Ovary (tissue), 9 donors: ENCODE results near the gene TRPC1. TPM values are rescaled to one million over a fixed set of nuclear protein-coding genes. Genes with fewer than 3 reads are reported as not detected.

Experiments
- DNase-seq, 5 donors: peaks; one replicate each; pipeline ENCODE4 v3.0.0-alpha.2; 2019 to 2020
- H3K27ac ChIP-seq, 2 donors: fragments of 200-600 bp; one replicate each; pipeline versions ENCODE4 v1.5.1 to v1.8.0; 2019 to 2022
- H3K27me3 ChIP-seq: fragments of 200-600 bp; one replicate; pipeline ENCODE4 v1.8.0; 2022
- H3K36me3 ChIP-seq: fragments of 200-600 bp; sonication (generic); one replicate; pipeline ENCODE4 v1.5.1; 2019
- H3K4me1 ChIP-seq: one replicate; pipeline ENCODE4 v1.8.1; 2013; ENCODE audit warnings: mild to moderate bottlenecking, moderate library complexity; ENCODE audit not compliant: insufficient read depth
- H3K4me3 ChIP-seq: fragments of 200-600 bp; sonication (generic); one replicate; pipeline ENCODE4 v1.5.1; 2017
- H3K9me3 ChIP-seq, 2 donors: fragments of 200-600 bp in 1 of 2; sonication (generic) in 1 of 2; one replicate each; pipeline versions ENCODE4 v1.5.1 to v1.8.1; 2013 to 2019; ENCODE audit warnings: mild to moderate bottlenecking in 1 of 2, moderate library complexity in 1 of 2
- CTCF ChIP-seq, 3 donors: fragments of 450-650 bp in 2 of 3; fragments of 200-600 bp in 1 of 3; IDR thresholded peaks; one replicate each; pipeline versions ENCODE4 v1.5.1 to v1.8.0; 2016 to 2022; ENCODE audit warnings: antibody characterized with exemption in 3 of 3, mild to moderate bottlenecking in 1 of 3
- EP300 ChIP-seq: sonication (generic); formaldehyde crosslinking; IDR thresholded peaks from one replicate; pipeline ENCODE4 v1.6.1; 2017; ENCODE audit warnings: antibody characterized with exemption
- POLR2A ChIP-seq: fragments of 450-650 bp; IDR thresholded peaks from one replicate; pipeline ENCODE4 v1.6.1; 2017; ENCODE audit warnings: antibody characterized with exemption, mild to moderate bottlenecking, moderate library complexity
- WGBS, 3 donors: extraction: QIAGEN DNeasy Blood & Tissue Kit in 1 of 3; methylation state at CpG; one replicate each; pipeline versions ENCODE4 v1.1.5 to v1.1.7; 2013 to 2017; 5-methylcytosine and 5-hydroxymethylcytosine counted together
- intact Hi-C, 4 donors: fragments of 100-400 bp; cut with DNase I; formaldehyde crosslinking; loops; one replicate each; pipeline versions ENCODE4 v1.11.0 to v1.15.1; 2022 to 2023
- polyA plus RNA-seq, 2 donors: library from polyadenylated mRNA; stranded (reverse); fragments of 200-250 nt in 1 of 2; fragments of 350-450 nt in 1 of 2; fragmentation: Illumina TruSeq in 1 of 2; extraction: RNeasy Lipid Tissue Mini Kit (QIAGEN cat#74804) in 1 of 2; gene quantifications; one replicate each; pipeline ENCODE4 v1.2.3, GENCODE V29; 2013 to 2014
- total RNA-seq, 7 donors: library from RNA; depleted of rRNA in 2 of 7; stranded (reverse); fragments of >200 nt in 2 of 7; fragmentation: NEBNext Ultra II Directional in 3 of 7; extraction: Animal tissue kit (Norgen Biotek cat#: 25700) in 3 of 7; gene quantifications; one replicate each; pipeline versions ENCODE4 v1.1.0 to v1.2.4, GENCODE V29; 2016 to 2023
- donor health status: DM: no; HTN: no; CAD: no; lungs with moderate emphysema.
- donor health status: DM: no; HTN: no; CAD: no.
- donor health status: Bipolar disorder and iron deficiency.
- donor health status: DM: yes; HTN: yes; CAD: no.
- donor health status: DM: no; HTN: no; CAD: no.
- donor health status: DM: yes; HTN: yes; CAD: no.

The TRPC1 gene
- total and polyA plus RNA-seq, 9 donors: 12.6 to 41.7 (median 34.5) TPM

DNA sequence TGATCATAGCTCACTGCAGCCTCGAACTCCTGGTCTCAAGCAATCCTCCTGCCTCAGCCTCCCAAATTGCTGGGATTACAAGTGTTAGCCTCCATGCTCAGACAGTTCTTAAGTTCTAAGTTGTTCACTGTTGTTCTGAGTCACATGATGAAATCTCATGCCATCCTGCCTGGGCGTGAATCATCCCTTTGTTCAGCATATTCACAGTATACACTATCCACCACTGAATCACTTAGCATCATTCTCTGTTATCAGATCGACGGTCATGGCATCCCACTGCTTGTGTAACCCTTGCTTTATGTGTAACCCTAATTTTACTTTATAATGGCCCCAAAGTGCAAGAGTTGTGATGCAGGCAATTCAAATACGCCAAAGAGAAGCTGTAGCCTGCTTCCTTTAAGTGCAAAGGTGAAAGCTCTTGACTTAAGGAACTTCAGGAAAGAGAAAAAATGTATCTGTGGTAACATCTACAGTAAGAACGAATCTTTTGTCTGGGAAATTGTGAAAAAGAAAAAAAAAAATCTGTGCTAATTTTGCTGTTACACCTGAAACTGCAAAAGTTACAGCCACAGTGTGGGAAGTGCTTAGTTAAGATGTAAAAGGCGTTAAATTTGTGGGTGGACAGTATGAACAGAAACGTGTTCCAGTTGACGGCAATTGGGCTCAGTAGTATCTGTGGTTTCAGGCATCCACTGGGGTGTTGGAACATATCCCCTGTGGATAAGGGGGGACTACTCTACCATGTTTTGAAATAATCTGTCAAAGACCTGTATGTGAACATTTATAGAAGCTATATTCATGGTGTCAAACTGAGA, 84.5 kb downstream of the TRPC1 start:
- TF ChIP-seq EP300: no peak
- Histone ChIP-seq H3K9me3 (no peaks in the 10 kb centered on the region), H3K36me3 (no peaks in the 10 kb centered on the region), H3K4me3 (no peak overlapping the region), H3K27me3 (no peaks in the 10 kb centered on the region), H3K4me1 (no peaks in the 10 kb centered on the region), H3K27ac (no peak overlapping the region)
- intact Hi-C loops: no loop called here
- 90 to 94% (median 92%) methylated on average over 9 of the region's 9 CpGs for WGBS, 3 donors
- DNase-seq: no peak

DNA sequence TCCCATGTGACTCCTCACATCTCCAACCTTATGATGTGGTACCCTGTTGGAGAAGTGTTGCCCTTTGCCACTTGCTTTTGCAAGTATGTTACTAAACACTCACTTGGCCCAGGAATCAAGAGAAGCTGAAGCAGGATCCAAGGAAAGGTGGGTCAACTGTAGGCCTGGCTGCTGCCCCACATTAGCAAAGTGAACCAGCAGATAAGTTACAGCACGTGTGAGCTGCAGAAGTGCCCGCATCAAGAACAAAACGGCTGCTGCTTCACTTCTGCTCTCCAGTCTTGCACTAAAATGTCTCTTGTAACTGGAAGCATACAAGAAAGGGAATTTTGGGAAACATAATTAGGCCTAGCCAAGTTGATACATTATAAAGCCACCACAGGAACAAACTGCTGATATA, 85.4 kb downstream of the TRPC1 start:
- H3K9me3 ChIP-seq: no peaks in the 10 kb centered on the region
- intact Hi-C loops: no loop called here
- H3K4me3 ChIP-seq: no peak overlapping the region
- no peaks in the 10 kb centered on the region for H3K36me3 ChIP-seq
- no peak for DNase-seq
- no peaks in the 10 kb centered on the region for H3K27me3 ChIP-seq
- no peaks in the 10 kb centered on the region for H3K4me1 ChIP-seq
- TF ChIP-seq EP300 (no peak), CTCF (IDR thresholded peaks at IDR 0.05) (no peak), POLR2A (no peak)
- H3K27ac ChIP-seq: no peak overlapping the region
- WGBS, 3 donors: 77 to 87% (median 84%) methylated on average over 3 of the region's 3 CpGs

DNA sequence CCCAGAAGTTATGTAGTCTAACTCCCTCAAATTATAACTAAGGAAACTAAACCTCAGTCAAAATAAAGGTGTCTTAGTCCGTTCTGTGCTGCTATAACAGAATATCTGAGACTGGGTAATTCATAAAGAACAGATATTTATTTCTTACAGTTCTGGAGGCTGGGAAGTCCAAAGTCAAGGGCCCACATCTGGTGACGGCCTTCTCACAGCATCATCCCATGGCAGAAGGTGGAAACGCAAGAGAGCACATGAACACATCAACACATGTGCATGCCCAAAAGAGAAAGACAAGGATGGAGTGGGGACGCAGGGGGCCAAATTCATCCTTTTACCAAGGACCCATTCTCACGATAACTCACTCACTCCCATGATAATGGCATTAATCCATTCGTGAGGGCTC, 92.0 kb downstream of the TRPC1 start:
- TF ChIP-seq EP300: no peak
- TF ChIP-seq CTCF (IDR thresholded peaks at IDR 0.05): no peak
- no peak for TF ChIP-seq POLR2A
- no peaks in the 10 kb centered on the region for H3K36me3 ChIP-seq
- H3K27ac ChIP-seq: no peak overlapping the region
- no peaks in the 10 kb centered on the region for H3K4me1 ChIP-seq
- no peaks in the 10 kb centered on the region for H3K9me3 ChIP-seq
- H3K27me3 ChIP-seq: no peaks in the 10 kb centered on the region
- H3K4me3 ChIP-seq: no peak overlapping the region
- intact Hi-C loops: no loop called here
- 82 to 90% (median 83%) methylated on average over 6 of the region's 6 CpGs for WGBS, 3 donors
- no peak for DNase-seq

DNA sequence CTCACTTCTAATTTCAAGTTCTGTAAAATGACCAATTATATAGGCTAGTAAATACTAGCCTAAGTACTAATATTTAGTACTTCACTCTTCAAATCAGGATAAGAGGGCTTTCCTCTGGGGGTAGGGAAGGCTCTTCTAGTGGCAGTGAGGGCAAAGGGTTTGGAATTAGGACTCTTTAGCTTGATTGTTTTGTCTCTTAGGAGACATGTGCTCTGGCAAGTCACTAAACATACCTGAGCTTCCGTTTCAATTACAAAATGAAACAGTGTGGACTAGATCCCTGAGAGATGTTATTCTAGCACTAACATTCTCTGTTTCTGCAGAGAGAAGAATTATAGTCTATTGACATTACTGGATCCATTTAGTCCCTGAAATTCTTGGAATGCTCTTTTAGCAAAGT, 93.5 kb downstream of the TRPC1 start:
- Histone ChIP-seq H3K4me3 (no peak overlapping the region), H3K36me3 (no peaks in the 10 kb centered on the region), H3K27ac (no peak overlapping the region), H3K4me1 (no peaks in the 10 kb centered on the region), H3K9me3 (no peaks in the 10 kb centered on the region), H3K27me3 (no peaks in the 10 kb centered on the region)
- 40 to 60% (median 47%) methylated on average over 1 of the region's 1 CpG for WGBS, 3 donors
- TF ChIP-seq CTCF (IDR thresholded peaks at IDR 0.05): no peak
- no peak for TF ChIP-seq POLR2A
- TF ChIP-seq EP300: no peak
- DNase-seq: no peak
- intact Hi-C loops: no loop called here

- intact Hi-C loops: no loop called here
- TF ChIP-seq CTCF (IDR thresholded peaks at IDR 0.05): no peak
- Histone ChIP-seq H3K4me1 (no peaks in the 10 kb centered on the region), H3K9me3 (no peaks in the 10 kb centered on the region), H3K36me3 (no peaks in the 10 kb centered on the region), H3K27me3 (no peaks in the 10 kb centered on the region), H3K27ac (no peak overlapping the region), H3K4me3 (no peak overlapping the region)
- 66 to 75% (median 67%) methylated on average over 7 of the region's 7 CpGs for WGBS, 3 donors
- no peak for DNase-seq
These were observed 94.1 kb downstream of the TRPC1 start for GRCh38 chr3:142817897-142818296.
